HUES64 (cell line): ENCODE results near the gene DISC1.

Experiments
- H3K27ac ChIP-seq: 2 replicates; pipeline ENCODE4 v1.7.0; 2013; ENCODE audit warnings: low read depth, low read length, inconsistent platforms
- H3K27me3 ChIP-seq: 2 replicates; pipeline ENCODE4 v1.6.1; 2013; ENCODE audit warnings: mild to moderate bottlenecking, low read length; ENCODE audit not compliant: insufficient read depth
- H3K36me3 ChIP-seq: 2 replicates; pipeline ENCODE4 v1.6.1; 2013; ENCODE audit warnings: mild to moderate bottlenecking, low read length; ENCODE audit not compliant: insufficient read depth
- H3K4me1 ChIP-seq: 2 replicates; pipeline ENCODE4 v1.6.1; 2013; ENCODE audit warnings: mild to moderate bottlenecking, low read length, moderate library complexity; ENCODE audit not compliant: insufficient read depth
- H3K4me3 ChIP-seq: 2 replicates; pipeline ENCODE4 v1.5.1; 2013; ENCODE audit warnings: mild to moderate bottlenecking, low read length, moderate library complexity
- H3K9ac ChIP-seq: 2 replicates; pipeline ENCODE4 v1.6.1; 2013; ENCODE audit warnings: mild to moderate bottlenecking, low read depth, low read length
- H3K9me3 ChIP-seq: 2 replicates; pipeline ENCODE4 v1.6.1; 2013; ENCODE audit warnings: low read depth, low read length; ENCODE audit not compliant: insufficient read depth
- whole genome bisulfite sequencing: fragments of 150-250, 120-280 bp; methylation state at CpG from one replicate; pipeline ENCODE4 v1.1.7; 2013; ENCODE audit warnings: missing lambda C conversion rate; 5-methylcytosine and 5-hydroxymethylcytosine counted together

The DISC1 gene

DNA sequence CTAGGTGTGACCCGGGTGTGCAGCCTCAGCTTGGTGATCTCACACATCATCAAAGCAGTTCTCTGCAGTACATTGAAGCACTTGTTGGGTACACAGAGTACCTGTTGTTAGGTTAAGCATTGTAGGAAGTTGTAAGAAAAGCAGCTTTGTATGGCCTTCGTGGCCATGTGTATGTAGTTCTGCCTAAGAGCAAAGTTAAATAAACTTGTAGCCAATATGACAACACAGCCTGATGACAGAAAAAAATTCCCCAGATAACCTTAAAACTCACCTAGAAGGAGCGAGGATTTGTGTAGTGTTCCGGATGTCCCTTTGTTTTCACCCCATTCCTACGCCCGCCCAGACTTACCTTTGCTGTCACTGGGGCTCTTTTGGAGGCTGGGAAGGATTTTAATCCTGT, 48.0 kb downstream of the DISC1 start:
- no peaks in the 10 kb centered on the region for H3K9me3 ChIP-seq
- no peak overlapping the region for H3K27ac ChIP-seq
- no peaks in the 10 kb centered on the region for H3K4me1 ChIP-seq
- no peaks in the 10 kb centered on the region for H3K36me3 ChIP-seq
- H3K4me3 ChIP-seq: no peak overlapping the region
- 96% methylated on average over 6 of the region's 6 CpGs for WGBS
- H3K27me3 ChIP-seq: no peaks in the 10 kb centered on the region
- no peak overlapping the region for H3K9ac ChIP-seq

DNA sequence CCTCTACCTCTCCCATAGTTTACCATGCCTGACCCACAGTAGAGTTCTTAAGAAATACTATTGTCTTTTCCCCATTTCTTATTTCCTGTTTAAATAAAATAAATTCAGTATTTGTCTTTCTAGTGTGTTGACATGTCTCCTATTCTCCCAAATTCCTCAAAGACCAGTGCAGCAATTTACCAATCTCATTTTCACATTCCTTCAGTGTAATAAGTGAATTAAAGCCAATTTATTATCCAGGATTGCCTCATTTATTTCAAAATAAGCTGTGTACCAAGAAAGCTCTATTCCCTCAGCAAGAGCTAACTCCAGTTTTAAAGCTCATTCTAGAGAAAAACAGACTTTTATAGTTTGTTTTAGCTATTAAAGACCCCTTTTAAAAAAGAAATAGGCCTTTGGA, 49.9 kb downstream of the DISC1 start:
- no peak overlapping the region for H3K4me3 ChIP-seq
- no peaks in the 10 kb centered on the region for H3K27me3 ChIP-seq
- H3K27ac ChIP-seq: no peak overlapping the region
- no peaks in the 10 kb centered on the region for H3K36me3 ChIP-seq
- no peaks in the 10 kb centered on the region for H3K4me1 ChIP-seq
- H3K9me3 ChIP-seq: no peaks in the 10 kb centered on the region
- H3K9ac ChIP-seq: no peak overlapping the region

DNA sequence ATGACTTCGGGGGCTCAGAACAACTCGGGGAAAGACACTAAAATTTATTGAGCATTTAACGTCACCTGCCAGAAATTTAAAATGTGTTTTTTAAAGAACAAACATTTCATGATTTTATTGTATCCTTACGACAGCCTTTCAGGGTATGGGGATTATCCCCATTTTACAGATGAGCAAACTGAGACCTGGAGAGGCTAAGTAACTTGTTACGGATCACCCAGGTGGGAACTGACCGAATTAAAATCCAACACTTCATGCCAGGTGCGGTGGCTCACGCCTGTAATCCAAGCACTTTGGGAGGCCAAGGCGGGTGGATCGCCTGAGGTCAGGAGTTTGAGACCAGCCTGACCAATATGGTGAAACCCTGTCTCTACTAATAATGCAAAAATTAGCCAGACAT, 50.9 kb downstream of the DISC1 start:
- Histone ChIP-seq H3K36me3 (no peaks in the 10 kb centered on the region), H3K9ac (no peak overlapping the region), H3K27ac (no peak overlapping the region), H3K9me3 (no peaks in the 10 kb centered on the region), H3K4me1 (no peaks in the 10 kb centered on the region), H3K4me3 (no peak overlapping the region), H3K27me3 (no peaks in the 10 kb centered on the region)
- 95% methylated on average over 10 of the region's 10 CpGs for WGBS

DNA sequence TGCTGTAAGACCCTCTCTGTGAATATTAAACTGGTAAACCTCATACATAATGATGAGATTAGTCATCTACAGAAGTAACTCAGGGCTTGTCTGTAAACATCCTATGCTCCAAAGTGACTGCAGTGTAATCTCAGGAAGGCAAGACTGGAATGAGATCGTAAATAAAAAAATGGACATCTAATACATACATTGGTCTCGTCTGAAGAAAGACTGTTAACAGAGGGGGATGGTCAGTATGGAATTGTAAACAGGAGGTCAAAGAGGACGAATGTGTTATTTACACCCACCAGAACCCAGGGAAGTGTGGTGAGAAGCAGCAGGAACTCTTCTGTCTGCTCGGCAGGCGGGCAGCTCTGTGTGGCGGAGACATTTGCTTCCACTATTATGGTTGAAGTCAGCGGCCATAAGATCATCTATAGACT, 51.4 kb downstream of the DISC1 start:
- H3K4me1 ChIP-seq: no peaks in the 10 kb centered on the region
- no peak overlapping the region for H3K27ac ChIP-seq
- H3K27me3 ChIP-seq: no peaks in the 10 kb centered on the region
- H3K9me3 ChIP-seq: no peaks in the 10 kb centered on the region
- H3K4me3 ChIP-seq: no peak overlapping the region
- H3K9ac ChIP-seq: no peak overlapping the region
- 90% methylated on average over 7 of the region's 7 CpGs for WGBS
- H3K36me3 ChIP-seq: no peaks in the 10 kb centered on the region

DNA sequence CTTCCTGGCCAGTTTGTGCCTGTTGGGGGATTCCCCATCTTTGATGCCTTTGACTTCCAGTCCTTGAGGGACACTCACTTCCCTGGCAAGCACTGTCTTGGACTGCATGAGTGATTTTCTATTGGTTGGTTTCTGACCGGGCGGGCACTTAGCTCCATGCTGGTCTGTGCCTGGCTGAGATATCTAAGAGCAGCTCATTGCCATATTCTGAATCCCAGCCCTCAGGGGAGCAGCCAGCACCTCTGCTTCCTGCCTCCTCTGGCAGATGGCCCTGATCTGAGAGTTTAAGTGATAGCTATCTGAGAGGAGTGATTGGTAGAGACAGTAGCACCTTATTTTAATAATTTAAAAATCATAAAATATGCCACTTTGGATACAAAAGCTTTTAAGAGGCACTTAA, 52.5 kb downstream of the DISC1 start:
- no peak overlapping the region for H3K4me3 ChIP-seq
- no peaks in the 10 kb centered on the region for H3K4me1 ChIP-seq
- no peak overlapping the region for H3K9ac ChIP-seq
- H3K27ac ChIP-seq: no peak overlapping the region
- H3K36me3 ChIP-seq: no peaks in the 10 kb centered on the region
- no peaks in the 10 kb centered on the region for H3K9me3 ChIP-seq
- WGBS: 82% methylated on average over 2 of the region's 2 CpGs
- no peaks in the 10 kb centered on the region for H3K27me3 ChIP-seq

DNA sequence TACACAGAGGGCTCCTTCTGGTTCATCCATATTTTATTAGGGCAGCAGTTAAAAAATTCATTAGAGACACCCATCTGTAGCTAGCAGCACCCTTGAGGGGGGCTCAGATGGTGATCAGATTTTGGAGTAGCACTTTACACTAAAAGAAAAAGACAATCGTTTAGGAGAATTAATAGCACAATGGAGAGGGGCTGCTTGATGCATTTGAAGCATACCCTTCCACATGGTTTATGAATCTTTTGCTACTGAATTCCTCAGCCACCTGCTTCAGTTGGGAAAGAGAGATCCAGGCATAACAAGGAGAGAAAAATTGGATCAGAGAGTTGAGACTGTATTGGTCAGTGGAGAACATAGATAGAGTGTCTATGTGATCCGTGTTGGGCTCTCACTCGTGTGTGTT, 54.4 kb downstream of the DISC1 start:
- Histone ChIP-seq H3K9me3 (peaks cover 4% of the 10 kb centered on the region; the same call in 1 of the 2 replicates), H3K4me1 (no peaks in the 10 kb centered on the region), H3K27ac (no peak overlapping the region), H3K9ac (no peak overlapping the region), H3K36me3 (no peaks in the 10 kb centered on the region), H3K27me3 (no peaks in the 10 kb centered on the region), H3K4me3 (no peak overlapping the region)
- WGBS: 85% methylated on average over 3 of the region's 3 CpGs

DNA sequence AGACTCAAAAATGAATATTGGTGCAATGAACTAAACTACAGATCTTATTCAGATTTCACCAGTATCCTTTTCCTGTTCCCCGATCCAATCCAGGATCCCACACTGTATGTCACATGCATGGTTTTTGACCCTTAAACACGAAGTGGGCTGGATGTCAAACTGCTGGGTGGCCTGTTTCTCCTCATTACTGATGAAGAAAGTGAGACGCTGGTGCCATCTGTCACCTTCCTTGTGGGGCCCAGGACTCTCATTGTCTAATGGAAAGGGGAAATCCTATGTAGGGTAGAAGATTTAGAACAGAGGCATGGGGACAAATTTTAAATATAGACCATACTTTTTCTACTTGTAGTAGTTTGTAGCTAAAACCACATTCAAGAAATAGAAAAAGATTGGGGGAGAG, 56.2 kb downstream of the DISC1 start:
- Histone ChIP-seq H3K9me3 (peaks cover 11% of the 10 kb centered on the region; the same call in 1 of the 2 replicates), H3K27ac (no peak overlapping the region), H3K4me1 (no peaks in the 10 kb centered on the region), H3K4me3 (no peak overlapping the region), H3K9ac (no peak overlapping the region), H3K36me3 (no peaks in the 10 kb centered on the region), H3K27me3 (no peaks in the 10 kb centered on the region)
- 88% methylated on average over 3 of the region's 3 CpGs for WGBS

DNA sequence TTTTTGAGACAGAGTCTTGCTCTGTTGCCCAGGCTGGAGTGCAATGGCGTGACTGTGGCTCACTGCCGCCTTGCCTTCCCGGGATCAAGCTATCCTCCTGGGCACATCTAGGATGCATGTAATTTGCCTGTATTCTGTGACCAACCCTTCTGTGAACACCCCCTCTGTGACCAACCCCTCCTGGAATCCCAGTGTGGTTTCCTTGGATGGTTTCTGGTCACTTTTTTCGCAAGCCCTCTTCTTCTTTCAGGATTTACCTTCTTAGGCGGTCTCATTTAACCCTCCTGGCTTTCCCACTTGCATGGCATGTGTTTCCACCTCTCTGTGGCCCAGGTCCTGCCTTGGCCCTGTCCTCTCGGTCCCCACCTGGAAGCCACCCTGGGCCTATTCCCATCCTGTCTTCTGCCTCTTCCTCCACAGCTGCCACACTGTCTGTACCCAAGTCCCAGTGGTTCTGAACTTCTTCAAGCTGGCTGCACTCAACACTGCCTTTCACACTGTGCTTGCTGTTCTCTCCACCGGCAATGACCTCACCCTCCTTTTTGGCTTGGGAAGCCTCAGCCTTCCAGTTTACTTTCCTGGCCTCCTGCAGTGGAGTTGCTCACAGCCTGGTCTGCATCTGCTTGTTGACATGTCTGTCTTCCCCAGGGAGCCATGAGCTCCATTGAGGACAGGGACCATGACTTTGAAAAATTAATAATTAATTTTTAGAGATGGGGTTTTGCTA, 57.0 kb downstream of the DISC1 start:
- Histone ChIP-seq H3K4me1 (no peaks in the 10 kb centered on the region), H3K36me3 (no peaks in the 10 kb centered on the region), H3K9ac (no peak overlapping the region), H3K4me3 (no peak overlapping the region), H3K27me3 (no peaks in the 10 kb centered on the region), H3K9me3 (peaks cover 11% of the 10 kb centered on the region; the same call in 1 of the 2 replicates), H3K27ac (no peak overlapping the region)
- 91% methylated on average over 7 of the region's 7 CpGs for WGBS

DNA sequence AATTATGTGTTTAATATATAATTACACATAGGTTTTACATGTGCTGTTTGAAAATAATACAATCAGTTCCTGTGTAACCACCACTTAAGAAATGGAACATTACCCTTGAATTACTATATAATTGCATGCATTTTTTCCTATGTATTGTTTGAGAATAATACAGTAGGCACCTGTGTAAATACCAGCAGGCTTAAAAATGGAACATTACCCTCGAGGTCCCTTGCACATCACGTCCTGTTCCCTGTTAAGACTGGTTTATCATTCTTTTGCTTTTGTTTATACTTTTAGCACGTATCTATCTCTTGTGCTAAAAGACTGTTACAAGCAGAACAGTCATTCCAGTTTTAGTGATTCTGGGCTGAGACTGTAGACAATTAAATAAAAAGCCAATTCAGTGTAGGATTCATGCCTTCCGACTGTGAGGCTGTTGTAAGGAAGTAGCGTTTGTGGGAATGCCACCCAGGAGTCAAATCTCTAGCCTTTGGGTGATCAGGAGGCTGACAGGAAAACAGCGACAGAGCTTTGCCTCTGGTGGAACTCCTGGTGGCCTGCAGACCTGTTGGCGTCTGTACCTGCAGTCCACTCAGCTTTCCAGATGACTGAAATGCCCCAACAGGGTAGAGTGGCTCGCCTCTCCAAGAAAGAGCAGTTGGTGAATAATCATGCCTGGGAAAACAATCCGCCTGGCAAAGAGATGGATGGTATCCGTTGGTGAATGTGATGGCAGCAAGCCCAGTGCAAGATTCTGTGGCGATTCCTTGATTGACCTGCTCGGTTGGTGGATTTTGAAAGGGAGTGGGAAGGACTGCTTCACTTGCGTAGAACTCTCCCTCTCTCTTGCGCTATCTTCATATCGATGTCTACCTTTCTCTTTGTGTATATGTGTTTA, 58.0 kb downstream of the DISC1 start:
- Histone ChIP-seq H3K27me3 (no peaks in the 10 kb centered on the region), H3K9me3 (peaks cover 11% of the 10 kb centered on the region; the same call in 1 of the 2 replicates), H3K36me3 (no peaks in the 10 kb centered on the region), H3K4me3 (no peak overlapping the region), H3K9ac (no peak overlapping the region), H3K27ac (no peak overlapping the region), H3K4me1 (no peaks in the 10 kb centered on the region)
- WGBS: 95% methylated on average over 12 of the region's 15 CpGs

DNA sequence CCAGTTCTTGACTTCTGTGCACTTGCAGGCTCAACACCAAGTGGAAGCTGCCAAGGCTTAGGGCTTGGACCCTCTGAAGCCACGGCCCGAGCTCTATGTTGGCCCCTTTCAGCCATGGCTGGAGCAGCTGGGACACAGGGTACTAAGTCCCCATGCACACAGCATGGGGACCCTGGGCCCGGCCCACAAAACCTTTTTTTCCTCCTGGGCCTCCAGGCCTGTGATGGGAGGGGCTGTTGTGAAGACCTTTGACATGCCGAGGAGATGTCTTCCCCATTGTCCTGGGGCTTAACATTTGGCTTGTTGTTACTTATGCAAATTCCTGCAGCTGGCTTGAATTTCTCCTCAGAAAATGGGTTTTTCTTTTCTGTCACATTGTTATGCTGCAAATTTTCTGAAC, 59.8 kb downstream of the DISC1 start:
- Histone ChIP-seq H3K9me3 (peaks cover 11% of the 10 kb centered on the region; the same call in 1 of the 2 replicates), H3K36me3 (no peaks in the 10 kb centered on the region), H3K9ac (no peak overlapping the region), H3K27me3 (no peaks in the 10 kb centered on the region), H3K27ac (no peak overlapping the region), H3K4me1 (peaks cover 8% of the 10 kb centered on the region), H3K4me3 (no peak overlapping the region)
- WGBS: 96% methylated on average over 4 of the region's 4 CpGs

DNA sequence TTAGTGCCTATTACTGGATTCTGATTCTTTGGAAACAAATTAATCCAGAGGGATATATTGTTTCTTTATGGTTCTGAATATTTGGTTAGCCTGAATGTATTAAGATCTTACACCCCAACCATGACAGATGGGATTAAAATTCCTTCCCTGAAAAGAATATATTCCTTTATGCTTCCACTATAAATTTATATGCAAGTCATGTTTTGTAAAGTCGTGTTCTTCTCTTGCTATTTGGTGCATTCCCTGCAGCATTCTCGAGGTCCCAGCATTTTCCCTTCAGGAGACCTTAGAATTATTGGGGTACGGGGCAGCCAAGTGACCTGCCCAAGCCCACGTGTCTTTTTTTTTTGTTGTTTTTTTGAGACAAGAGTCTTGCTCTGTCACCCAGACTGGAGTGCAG, 62.4 kb downstream of the DISC1 start:
- Histone ChIP-seq H3K27me3 (no peaks in the 10 kb centered on the region), H3K36me3 (no peaks in the 10 kb centered on the region), H3K9me3 (peaks cover 11% of the 10 kb centered on the region; the same call in 1 of the 2 replicates), H3K4me1 (peaks cover 8% of the 10 kb centered on the region), H3K4me3 (no peak overlapping the region), H3K27ac (no peak overlapping the region), H3K9ac (no peak overlapping the region)
- 98% methylated on average over 4 of the region's 4 CpGs for WGBS
